GM12891 (cell line): ENCODE measurements around the gene PSMB1. TPM values are rescaled to one million over a fixed set of nuclear protein-coding genes. Genes with fewer than 3 reads are reported as not detected.
A peak's percentile ranks its signal among the peaks of the same experiment; 100 is the strongest.

Experiments used
- DNase-seq: peaks from one replicate; pipeline ENCODE4 v3.0.0; 2011; ENCODE audit warnings: low spot score; ENCODE audit not compliant: insufficient read length
- FAIRE-seq: peaks from 2 replicates; lab custom pipeline; 2011; peaks lifted over from hg19 to GRCh38; lab: Jason Lieb, UNC
- PAX5 ChIP-seq: IDR thresholded peaks from 2 replicates; pipeline ENCODE4 v1.6.1; 2011; ENCODE audit warnings: low read length, moderate library complexity, mild to moderate bottlenecking; ENCODE audit not compliant: insufficient read depth, severe bottlenecking
- POLR2A ChIP-seq: IDR thresholded peaks from 2 replicates; pipeline ENCODE4 v1.6.1; 2011; ENCODE audit warnings: low read depth, low read length, control low read depth
- POLR2AphosphoS5 ChIP-seq: IDR thresholded peaks from 2 replicates; pipeline ENCODE4 v1.6.1; 2011; ENCODE audit warnings: low read depth, low read length, control low read depth
- POU2F2 ChIP-seq: IDR thresholded peaks from 2 replicates; pipeline ENCODE4 v1.6.1; 2011; ENCODE audit warnings: low read depth, mild to moderate bottlenecking, control low read depth, low read length, moderate library complexity
- SPI1 ChIP-seq: IDR thresholded peaks from 2 replicates; pipeline ENCODE4 v1.6.1; 2011; ENCODE audit warnings: low read depth, low read length, control low read depth
- TAF1 ChIP-seq: IDR thresholded peaks from 2 replicates; pipeline ENCODE4 v1.6.1; 2011; ENCODE audit warnings: low read depth, low read length, control low read depth
- polyA plus RNA-seq: library from polyadenylated mRNA; unstranded; fragments of >200 nt; gene quantifications from one replicate; pipeline ENCODE4 v1.2.1, GENCODE V29; 2012; ENCODE audit warnings: low read depth, missing spikeins, inconsistent platforms; ENCODE audit not compliant: missing spikeins

Gene PSMB1
- 295 TPM for polyA plus RNA-seq

DNA sequence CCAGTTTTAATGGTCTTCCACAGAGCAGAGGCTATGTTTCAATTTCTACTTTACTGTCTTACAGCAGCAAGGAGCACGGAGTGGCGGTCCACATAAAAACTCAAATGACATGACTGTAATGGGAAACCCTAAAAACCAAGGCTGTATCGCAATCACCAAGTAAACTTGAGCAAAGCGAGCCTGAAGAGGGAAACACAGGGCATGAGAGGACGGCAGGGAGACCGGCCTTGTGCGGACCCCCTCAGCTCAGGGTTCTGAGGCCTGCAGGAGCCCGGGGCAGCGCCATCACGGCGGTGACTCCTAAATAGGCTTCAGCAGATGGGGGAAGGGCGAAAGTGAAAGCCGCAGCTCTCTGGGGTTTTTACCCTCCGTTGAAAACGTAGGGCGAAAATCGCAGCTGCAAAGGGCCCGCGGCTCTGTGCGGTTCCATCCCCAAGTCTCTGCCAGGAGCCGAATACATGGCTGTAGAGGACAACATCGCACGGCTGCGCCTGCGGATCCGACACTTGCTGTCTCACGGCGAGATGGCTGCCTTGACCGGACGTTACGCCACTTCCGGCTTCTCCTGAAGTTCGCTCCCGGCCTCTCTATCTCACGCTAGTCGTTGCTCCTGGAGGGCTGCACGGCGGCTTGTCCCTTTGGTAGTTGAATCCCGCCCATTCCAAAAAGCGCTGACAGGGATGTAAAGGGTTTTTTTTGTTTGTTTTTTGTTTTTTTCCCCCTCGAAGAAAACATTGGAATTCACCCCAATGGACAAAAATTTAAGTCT lies at the start of gene PSMB1:
TSS of gene PSMB1 (minus strand) at position 543 of the 769 bp plus-strand sequence. CDS start at position 478, 65 bp downstream.
- peak; percentile 90 for TF ChIP-seq TAF1
- TF ChIP-seq PAX5, result no peak
- TF ChIP-seq POU2F2, result peak; percentile 74; the same call in 1 of the 2 replicates
- peak; percentile 98 for TF ChIP-seq POLR2AphosphoS5
- TF ChIP-seq POLR2A, result peak; percentile 96
- peak; percentile 95 for FAIRE-seq

GRCh38 chr6:170597278-170597677 lies 44.2 kb upstream of the PSMB1 start:
- FAIRE-seq (no peak), DNase-seq (no peak)
- TF ChIP-seq POLR2AphosphoS5 (no peak), POLR2A (no peak), SPI1 (no peak), POU2F2 (no peak), TAF1 (no peak)

More for the DNA sequence above, at the start of gene PSMB1:
- peak; percentile 38 for DNase-seq

DNA sequence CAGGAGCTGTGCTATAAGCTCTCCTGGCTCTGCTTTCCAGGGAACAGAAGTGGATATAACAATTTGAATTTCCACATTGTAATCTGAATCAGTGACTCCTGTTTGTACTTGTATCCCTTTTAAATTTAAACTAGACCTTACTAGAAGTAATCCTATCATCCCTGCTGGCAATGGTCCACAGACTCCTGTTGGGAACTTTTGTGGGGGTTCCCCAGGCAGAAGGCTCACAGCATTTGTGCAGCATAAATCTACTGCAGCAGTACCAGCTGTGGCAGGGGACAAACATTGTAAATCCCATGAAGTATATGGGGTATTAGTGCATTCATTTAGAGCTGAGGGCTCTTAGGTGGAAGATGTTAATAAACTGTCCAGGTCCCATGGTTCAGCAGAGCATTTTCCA lies 43.3 kb upstream of the PSMB1 start:
- DNase-seq (no peak), FAIRE-seq (no peak)
- no peak for TF ChIP-seq POLR2AphosphoS5
- TF ChIP-seq SPI1, result no peak
- TF ChIP-seq POU2F2, result no peak
- TF ChIP-seq TAF1, result no peak
- no peak for TF ChIP-seq PAX5
- TF ChIP-seq POLR2A, result no peak

GRCh38 chr6:170590725-170591124 lies 37.6 kb upstream of the PSMB1 start:
- TF ChIP-seq POU2F2 (no peak), POLR2A (no peak), POLR2AphosphoS5 (no peak), TAF1 (no peak), PAX5 (no peak), SPI1 (no peak)
- DNase-seq, result no peak
- no peak for FAIRE-seq

DNA sequence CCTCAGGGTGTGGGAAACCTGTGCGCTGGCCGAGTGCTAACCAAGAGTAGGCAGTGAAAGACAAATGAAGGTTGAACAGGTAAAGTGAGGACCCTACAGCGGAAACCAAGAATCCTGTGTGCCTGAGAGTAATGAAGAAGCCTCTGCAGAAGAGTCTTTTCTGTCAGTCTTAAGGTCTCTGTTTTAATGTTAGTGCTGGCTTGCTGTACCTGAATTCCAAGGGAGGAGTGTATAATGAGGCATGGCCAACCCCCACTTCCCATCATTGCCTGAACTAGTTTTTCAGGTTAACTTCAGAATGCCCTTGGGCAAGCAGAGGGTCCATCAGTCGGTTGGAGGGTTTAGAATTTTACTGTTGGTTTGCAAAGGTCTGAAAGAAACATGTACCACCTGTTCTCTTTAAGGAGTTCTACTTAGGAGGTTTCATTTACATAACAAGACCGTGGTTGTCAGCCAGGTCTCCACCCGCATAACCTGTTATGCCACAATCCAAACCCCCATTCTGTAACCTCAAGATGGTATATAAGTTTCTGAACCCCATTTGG lies 31.9 kb upstream of the PSMB1 start:
- FAIRE-seq, result no peak

GRCh38 chr6:170584181-170584953 lies 31.3 kb upstream of the PSMB1 start, which contains the start of gene PDCD2:
Gene PDCD2 (minus strand): TSS chr6:170584637. CDS start chr6:170584581, 56 bp downstream.
- DNase-seq (peak; percentile 88), FAIRE-seq (peak; percentile 97)
- TF ChIP-seq SPI1, result no peak
- TF ChIP-seq PAX5, result peak; percentile 88
- no peak for TF ChIP-seq POU2F2
- TF ChIP-seq POLR2A, result peak; percentile 86
- peak; percentile 76; the same call in 1 of the 2 replicates for TF ChIP-seq POLR2AphosphoS5
- peak; percentile 68 for TF ChIP-seq TAF1

More for the DNA sequence above, 31.9 kb upstream of the PSMB1 start:
- no peak for DNase-seq
- no peak; the same call in 1 of the 2 replicates for TF ChIP-seq TAF1
- 0 out of 2 replicates have a peak, but pooled peaks have one; percentile 1 for TF ChIP-seq SPI1

GRCh38 chr6:170583756-170584180 lies 30.7 kb upstream of the PSMB1 start:
- TF ChIP-seq POLR2AphosphoS5 (no peak), POLR2A (no peak), PAX5 (no peak), TAF1 (no peak), POU2F2 (no peak), SPI1 (no peak)
- FAIRE-seq, result no peak

GRCh38 chr6:170578909-170579308 lies 25.8 kb upstream of the PSMB1 start:
- DNase-seq (no peak), FAIRE-seq (no peak)
- TF ChIP-seq POU2F2 (no peak), PAX5 (no peak), POLR2AphosphoS5 (no peak), POLR2A (no peak), SPI1 (no peak), TAF1 (no peak)

More at GRCh38 chr6:170583756-170584180, 30.7 kb upstream of the PSMB1 start:
- no peak for DNase-seq

- DNase-seq (no peak), FAIRE-seq (no peak)
- no peak for TF ChIP-seq TAF1
- TF ChIP-seq POLR2A, result no peak
- no peak for TF ChIP-seq SPI1
- TF ChIP-seq POLR2AphosphoS5, result no peak
- no peak for TF ChIP-seq PAX5
- no peak for TF ChIP-seq POU2F2
Measured at GRCh38 chr6:170575250-170575649, 22.1 kb upstream of the PSMB1 start.
